Loucy (cell line): ENCODE data around the gene DGKI.

Experiments used
- EZH2phosphoT487 ChIP-seq: fragments of 200-600 bp; IDR thresholded peaks from 2 replicates; pipeline ENCODE4 v1.6.1; 2018; ENCODE audit warnings: antibody characterized with exemption, mild to moderate bottlenecking, moderate library complexity, borderline replicate concordance
- TF ChIP-seq, protein P1 (sequence below): fragments of 200-600 bp; sonication (generic); conservative IDR thresholded peaks from 2 replicates; pipeline ENCODE4 v1.5.1; 2014; ENCODE audit warnings: mild to moderate bottlenecking, antibody characterized with exemption, low read length

DNA sequence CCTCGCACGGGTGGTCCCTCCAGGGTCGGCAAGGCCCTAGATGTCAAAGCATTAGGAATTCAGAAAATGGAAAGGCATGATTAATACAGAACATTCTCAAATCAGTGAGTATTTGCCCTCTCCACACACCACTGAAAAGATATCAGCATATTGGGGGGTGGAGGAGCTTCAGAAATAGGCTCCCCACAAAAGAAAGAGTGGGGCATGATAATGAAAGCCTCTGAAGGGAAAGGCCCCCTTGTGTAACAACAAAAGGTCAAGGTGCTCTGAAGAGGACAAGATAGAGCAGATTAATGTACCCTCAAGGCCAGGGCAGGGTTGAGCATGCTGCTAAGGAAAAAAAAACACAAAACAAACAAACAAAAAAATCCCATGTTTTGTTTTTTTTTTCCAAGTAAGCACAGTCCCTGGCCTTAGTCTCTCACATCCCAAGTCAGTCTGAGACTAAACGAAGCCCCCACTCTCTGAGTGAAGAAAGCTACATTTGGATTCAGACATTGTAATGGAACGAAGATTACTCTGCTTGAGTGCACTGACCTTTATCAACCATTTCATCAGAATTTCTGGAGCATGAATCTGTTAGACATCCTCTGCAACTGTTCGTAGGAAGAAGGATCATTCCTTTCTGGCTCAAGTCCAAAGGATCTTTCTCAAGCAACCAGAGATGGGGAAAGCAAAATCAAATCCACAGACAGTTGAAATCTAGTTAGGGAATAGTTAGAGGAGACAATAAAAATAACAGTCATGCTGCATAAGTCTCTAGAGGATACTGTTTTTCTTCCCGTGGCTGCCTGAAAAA lies 27.4 kb upstream of the DGKI start:
- TF ChIP-seq, protein P1, sequence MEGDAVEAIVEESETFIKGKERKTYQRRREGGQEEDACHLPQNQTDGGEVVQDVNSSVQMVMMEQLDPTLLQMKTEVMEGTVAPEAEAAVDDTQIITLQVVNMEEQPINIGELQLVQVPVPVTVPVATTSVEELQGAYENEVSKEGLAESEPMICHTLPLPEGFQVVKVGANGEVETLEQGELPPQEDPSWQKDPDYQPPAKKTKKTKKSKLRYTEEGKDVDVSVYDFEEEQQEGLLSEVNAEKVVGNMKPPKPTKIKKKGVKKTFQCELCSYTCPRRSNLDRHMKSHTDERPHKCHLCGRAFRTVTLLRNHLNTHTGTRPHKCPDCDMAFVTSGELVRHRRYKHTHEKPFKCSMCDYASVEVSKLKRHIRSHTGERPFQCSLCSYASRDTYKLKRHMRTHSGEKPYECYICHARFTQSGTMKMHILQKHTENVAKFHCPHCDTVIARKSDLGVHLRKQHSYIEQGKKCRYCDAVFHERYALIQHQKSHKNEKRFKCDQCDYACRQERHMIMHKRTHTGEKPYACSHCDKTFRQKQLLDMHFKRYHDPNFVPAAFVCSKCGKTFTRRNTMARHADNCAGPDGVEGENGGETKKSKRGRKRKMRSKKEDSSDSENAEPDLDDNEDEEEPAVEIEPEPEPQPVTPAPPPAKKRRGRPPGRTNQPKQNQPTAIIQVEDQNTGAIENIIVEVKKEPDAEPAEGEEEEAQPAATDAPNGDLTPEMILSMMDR: no peak
- TF ChIP-seq EZH2phosphoT487: no peak
